ENCODE data around the gene DIAPH2.

DNA sequence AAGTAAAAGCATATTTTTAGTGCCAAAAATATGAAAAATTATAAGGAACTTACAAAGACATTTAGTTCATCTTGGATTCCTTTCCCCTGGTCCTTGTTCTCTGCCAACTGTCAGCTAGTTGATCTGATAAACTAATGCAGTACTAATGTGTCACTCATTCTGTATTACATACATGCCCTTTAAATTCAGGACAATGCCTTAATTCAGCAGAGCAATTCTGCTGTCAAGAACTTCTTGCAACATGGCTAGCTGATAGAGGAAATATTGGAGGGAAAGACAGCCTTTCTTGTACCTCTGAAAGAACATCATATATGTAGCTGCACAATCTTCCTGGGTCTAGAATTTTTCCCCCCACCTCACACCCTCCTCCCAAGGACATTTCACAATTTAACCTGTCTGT is 679.2 kb downstream of the DIAPH2 start:
- TF ChIP-seq EZH2phosphoT487 (IDR thresholded peaks at IDR 0.05; ENCODE audit: insufficient read depth, low read depth) = no peak
- TF ChIP-seq EZH2 (IDR thresholded peaks at IDR 0.05; ENCODE audit: insufficient read depth, poor library complexity, severe bottlenecking) = no peak

Measured in GM23248 (cell line).